Pancreas (tissue), 10 donors: Measurements from ENCODE around the gene RCOR2. TPM values are rescaled to one million over a fixed set of nuclear protein-coding genes. Genes with fewer than 3 reads are reported as not detected.

Source experiments
- ATAC-seq, 4 donors: fragments of 200-7000 bp; cut with Tn5 transposase; one replicate each; pipeline versions ENCODE4 v1.8.0 to v1.9.1; 2020; ENCODE audit warnings: mild to moderate bottlenecking in 4 of 4, moderate library complexity in 4 of 4
- DNase-seq, 6 donors: peaks; one replicate each; pipeline ENCODE4 v3.0.0-alpha.2; 2020
- FAIRE-seq: peaks from 2 replicates; lab custom pipeline; 2012; peaks lifted over from hg19 to GRCh38; lab: Jason Lieb, UNC
- H3K27ac ChIP-seq, 4 donors: fragments of 200-600 bp; sonication (generic); 1 replicate in 3 of 4; 2 replicates in 1 of 4; pipeline versions ENCODE4 v1.5.0 to v1.8.0; 2020
- H3K27me3 ChIP-seq, 4 donors: fragments of 200-600 bp; one replicate each; pipeline ENCODE4 v1.8.0; 2021
- H3K36me3 ChIP-seq, 3 donors: fragments of 200-600 bp; sonication (generic) in 1 of 3; one replicate each; pipeline versions ENCODE4 v1.5.0 to v1.8.0; 2020 to 2021
- H3K4me1 ChIP-seq, 3 donors: fragments of 200-600 bp; one replicate each; pipeline ENCODE4 v1.8.0; 2021
- H3K4me3 ChIP-seq, 4 donors: fragments of 200-600 bp; sonication (generic) in 2 of 4; one replicate each; pipeline versions ENCODE4 v1.5.0 to v1.8.0; 2020 to 2021
- H3K9me3 ChIP-seq, 4 donors: fragments of 200-600 bp; one replicate each; pipeline ENCODE4 v1.8.0; 2021
- CTCF ChIP-seq, 4 donors: fragments of 200-600 bp; sonication (generic) in 3 of 4; IDR thresholded peaks; one replicate each; pipeline versions ENCODE4 v1.5.0 to v1.8.0; 2021; ENCODE audit warnings: antibody characterized with exemption in 4 of 4
- WGBS, 2 donors: extraction: QIAGEN DNeasy Blood & Tissue Kit; methylation state at CpG; one replicate each; pipeline ENCODE4 v1.1.7; 2013; 5-methylcytosine and 5-hydroxymethylcytosine counted together
- intact Hi-C, 3 donors: fragments of 100-400 bp; cut with DNase I; formaldehyde crosslinking; loops; one replicate each; pipeline versions ENCODE4 v1.11.1 to v1.14.2; 2022
- polyA plus RNA-seq, 2 donors: library from polyadenylated mRNA; stranded (reverse); fragments of 200-250 nt; gene quantifications; one replicate each; pipeline ENCODE4 v1.2.3, GENCODE V29; 2013
- total RNA-seq, 6 donors: library from RNA; stranded (reverse); fragmentation: NEBNext Ultra II Directional in 4 of 6; extraction: Animal tissue kit (Norgen Biotek cat#: 25700) in 4 of 6; gene quantifications; one replicate each; pipeline versions ENCODE4 v1.2.1 to v1.2.4, GENCODE V29; 2021 to 2023
- donor health status: healthy with polysubstance abuse.
- donor health status: DM: no; HTN: no; CAD: no; lungs with moderate emphysema.
- donor health status: DM: no; HTN: no; CAD: no.
- donor health status: control.
- donor health status: control.
- donor health status: Bipolar disorder and iron deficiency.
- donor health status: DM: yes; HTN: yes; CAD: no.
- donor health status: DM: no; HTN: no; CAD: no.
- donor health status: DM: no; HTN: no; CAD: no.
- donor health status: DM: yes; HTN: yes; CAD: no.

RCOR2 gene
- total and polyA plus RNA-seq, 8 donors: 0.37 to 1.9 (median 0.59) TPM

- no peaks in the 10 kb centered on the region for H3K36me3 ChIP-seq
- TF ChIP-seq CTCF (IDR thresholded peaks at IDR 0.05): no peak
- no peak for FAIRE-seq
- no peaks in the 10 kb centered on the region for H3K9me3 ChIP-seq
- intact Hi-C loops: loop anchor here in 1 of 3 donors (5.0 kb wide), 1 partner anchor 47 kb away; no protein-coding TSS in a partner anchor
- no peaks in the 10 kb centered on the region for H3K27me3 ChIP-seq
- no peak for DNase-seq
- ATAC-seq: peak in 2 of 4 donors; percentile 26 to 46
- peak overlapping the region; percentile 63 to 92 (median 79) for H3K27ac ChIP-seq
- H3K4me3 ChIP-seq: peak overlapping the region in 2 of 4 donors; percentile 34 to 46
- 34 to 41% methylated on average over 6 of the region's 6 CpGs for WGBS, 2 donors
- peaks cover 26 to 36% (median 33%) of the 10 kb centered on the region in 3 donors for H3K4me1 ChIP-seq
Measured at GRCh38 chr11:63889344-63889743, 27.6 kb downstream of the RCOR2 start.

- Histone ChIP-seq H3K4me1 (peaks cover 30 to 39% (median 38%) of the 10 kb centered on the region in 3 donors), H3K36me3 (no peaks in the 10 kb centered on the region), H3K9me3 (no peaks in the 10 kb centered on the region), H3K27me3 (no peaks in the 10 kb centered on the region), H3K4me3 (peak overlapping the region; percentile 19 to 46 (median 26)), H3K27ac (peak overlapping the region; percentile 63 to 92 (median 79))
- WGBS, 2 donors: 4 to 5% methylated on average over 23 to 25 of the region's 25 CpGs
- intact Hi-C loops: loop anchor here in 1 of 3 donors (5.0 kb wide), 1 partner anchor 46 kb away; no protein-coding TSS in a partner anchor
- DNase-seq (peak; percentile 75 to 86 (median 82)), ATAC-seq (peak; percentile 86 to 90 (median 88)), FAIRE-seq (no peak)
- TF ChIP-seq CTCF (IDR thresholded peaks at IDR 0.05): no peak
Measured at GRCh38 chr11:63888170-63889086, 28.5 kb downstream of the RCOR2 start.

- ATAC-seq (no peak), DNase-seq (no peak), FAIRE-seq (no peak)
- Histone ChIP-seq H3K4me3 (peak overlapping the region in 2 of 4 donors; percentile 34 to 46), H3K4me1 (peaks cover 30 to 39% (median 38%) of the 10 kb centered on the region in 3 donors), H3K36me3 (no peaks in the 10 kb centered on the region), H3K27ac (peak overlapping the region; percentile 63 to 92 (median 79)), H3K9me3 (no peaks in the 10 kb centered on the region), H3K27me3 (no peaks in the 10 kb centered on the region)
- intact Hi-C loops: loop anchor here in 1 of 3 donors (5.0 kb wide), 1 partner anchor 45 kb away; no protein-coding TSS in a partner anchor
- WGBS, 2 donors: 31 to 33% methylated on average over 6 of the region's 6 CpGs
- no peak for TF ChIP-seq CTCF (IDR thresholded peaks at IDR 0.05)
Measured at GRCh38 chr11:63887386-63887999, 29.5 kb downstream of the RCOR2 start.

GRCh38 chr11:63884196-63884932, 32.6 kb downstream of the RCOR2 start:
- WGBS, 2 donors: 54% methylated on average over 4 of the region's 4 CpGs
- Histone ChIP-seq H3K36me3 (no peaks in the 10 kb centered on the region), H3K4me1 (peaks cover 16 to 34% (median 24%) of the 10 kb centered on the region in 3 donors), H3K9me3 (no peaks in the 10 kb centered on the region), H3K27me3 (no peaks in the 10 kb centered on the region), H3K4me3 (no peak overlapping the region), H3K27ac (no peak overlapping the region)
- FAIRE-seq (no peak), DNase-seq (no peak), ATAC-seq (no peak)
- intact Hi-C loops: no loop called here
- no peak for TF ChIP-seq CTCF (IDR thresholded peaks at IDR 0.05)
